Endothelial cell of umbilical vein (primary cell): Measurements from ENCODE around the gene NT5C3A. TPM values are rescaled to one million over a fixed set of nuclear protein-coding genes. Genes with fewer than 3 reads are reported as not detected.

Experiments
- BruUV-seq: library from RNA; stranded (reverse); fragments of 400-500 nt; replicated peaks from 2 replicates; lab custom pipeline; 2021; lab: Mats Ljungman, UMichigan
- CTCF ChIA-PET: fragments of 300-600, 350-600 bp; sonication (Branson Sonifier 250); formaldehyde crosslinking; loops from one replicate; lab custom pipeline; 2021; ENCODE audit warnings: antibody characterized with exemption, inconsistent platforms; lab: Charles Lee
- POLR2A ChIA-PET: fragments of 300-600, 350-600 bp; sonication (Branson Sonifier 250); formaldehyde crosslinking; loops from one replicate; lab custom pipeline; 2021; ENCODE audit warnings: antibody characterized with exemption, inconsistent platforms; lab: Charles Lee
- DNase-seq: peaks from one replicate; pipeline ENCODE4 v3.0.0-alpha.2; 2011; ENCODE audit warnings: low read depth, low spot score
- FAIRE-seq: peaks from 2 replicates; lab custom pipeline; 2011; peaks lifted over from hg19 to GRCh38; lab: Jason Lieb, UNC
- H2AFZ ChIP-seq: 2 replicates; pipeline ENCODE4 v1.6.0; 2012; ENCODE audit warnings: low read depth, low read length, control low read depth, inconsistent platforms
- H3K27ac ChIP-seq: 2 replicates; pipeline ENCODE4 v1.5.1; 2011; ENCODE audit warnings: low read depth, mild to moderate bottlenecking, control low read depth, low read length, moderate library complexity; ENCODE audit not compliant: insufficient read depth
- H3K27me3 ChIP-seq, 2 experiments: 2 replicates each; pipeline versions ENCODE4 v1.6.0 to v1.6.1; 2011; ENCODE audit warnings: low read length in 2 of 2, mixed read lengths in 1 of 2; ENCODE audit not compliant: control insufficient read depth in 2 of 2, insufficient read depth in 2 of 2
- H3K36me3 ChIP-seq, 2 experiments: 2 replicates in 1 of 2; 3 replicates in 1 of 2; pipeline ENCODE4 v1.5.1; 2011; ENCODE audit warnings: low read length in 2 of 2, mild to moderate bottlenecking in 1 of 2, moderate library complexity in 1 of 2; ENCODE audit not compliant: control insufficient read depth in 2 of 2, insufficient read depth in 2 of 2; ENCODE audit errors: extremely low read depth in 1 of 2
- H3K4me1 ChIP-seq: 3 replicates; pipeline ENCODE4 v1.5.1; 2011; ENCODE audit warnings: mild to moderate bottlenecking, low read length; ENCODE audit not compliant: control insufficient read depth, insufficient read depth; ENCODE audit errors: extremely low read depth
- H3K4me2 ChIP-seq: 2 replicates; pipeline ENCODE4 v1.6.1; 2011; ENCODE audit warnings: low read length, control low read depth, mixed read lengths; ENCODE audit not compliant: insufficient read depth
- H3K4me3 ChIP-seq, 3 experiments: fragments of 200-600 bp in 1 of 3; sonication (generic), shearing (Covaris generic) in 1 of 3; replicated peaks in 1 of 3; 2 replicates each; pipeline ENCODE4 v1.5.1; 2011 to 2016; ENCODE audit warnings: control low read depth in 3 of 3, low read length in 3 of 3, mild to moderate bottlenecking in 2 of 3, inconsistent platforms in 1 of 3, low read depth in 1 of 3, moderate library complexity in 1 of 3; ENCODE audit not compliant: insufficient read depth in 1 of 3
- H3K79me2 ChIP-seq: 2 replicates; pipeline ENCODE4 v1.6.0; 2012; ENCODE audit warnings: low read length, inconsistent platforms; ENCODE audit not compliant: control insufficient read depth, insufficient read depth
- H3K9ac ChIP-seq: replicated peaks from 2 replicates; pipeline ENCODE3; 2011; ENCODE audit warnings: low read length, control low read depth; ENCODE audit not compliant: insufficient read depth; ENCODE audit errors: extremely low read depth
- H3K9me1 ChIP-seq: replicated peaks from 3 replicates; pipeline ENCODE4 v1.6.0; 2011; ENCODE audit warnings: mild to moderate bottlenecking, low read length; ENCODE audit not compliant: control insufficient read depth, insufficient read depth; ENCODE audit errors: extremely low read depth
- H3K9me3 ChIP-seq: replicated peaks from 2 replicates; pipeline ENCODE4 v1.5.1; 2012; ENCODE audit warnings: low read length, inconsistent platforms; ENCODE audit not compliant: control insufficient read depth, insufficient read depth
- H4K20me1 ChIP-seq: replicated peaks from 2 replicates; pipeline ENCODE3; 2011; ENCODE audit warnings: mild to moderate bottlenecking, low read length; ENCODE audit not compliant: control insufficient read depth, insufficient read depth; ENCODE audit errors: extremely low read depth
- CTCF ChIP-seq, 2 donors: IDR thresholded peaks; 1 replicate in 1 of 2; 2 replicates in 1 of 2; pipeline ENCODE4 v1.5.1; 2011; ENCODE audit warnings: low read length in 2 of 2, mild to moderate bottlenecking in 2 of 2, moderate library complexity in 2 of 2, control low read depth in 1 of 2, inconsistent platforms in 1 of 2, low read depth in 1 of 2; ENCODE audit not compliant: insufficient read depth in 1 of 2; ENCODE audit errors: extremely low read depth in 1 of 2
- EZH2 ChIP-seq: IDR thresholded peaks from 2 replicates; pipeline ENCODE4 v1.6.1; 2012; ENCODE audit warnings: borderline replicate concordance, low read depth, mild to moderate bottlenecking, moderate library complexity, low read length, inconsistent platforms; ENCODE audit not compliant: severe bottlenecking
- FOS ChIP-seq: IDR thresholded peaks from 2 replicates; pipeline ENCODE4 v1.6.1; 2011; ENCODE audit warnings: mild to moderate bottlenecking, low read length, moderate library complexity, borderline replicate concordance; ENCODE audit not compliant: insufficient read depth
- GATA2 ChIP-seq: IDR thresholded peaks from 2 replicates; pipeline ENCODE4 v1.7.0; 2011; ENCODE audit warnings: low read depth, mild to moderate bottlenecking, moderate library complexity, mixed read lengths, low read length; ENCODE audit not compliant: insufficient read length, insufficient read depth
- JUN ChIP-seq: IDR thresholded peaks from 2 replicates; pipeline ENCODE4 v1.6.1; 2011; ENCODE audit warnings: borderline replicate concordance, low read depth; ENCODE audit not compliant: insufficient read length, insufficient read depth
- MAX ChIP-seq: IDR thresholded peaks from 2 replicates; pipeline ENCODE4 v1.6.1; 2011; ENCODE audit not compliant: insufficient read depth, insufficient read length
- MYC ChIP-seq: IDR thresholded peaks from one replicate; pipeline ENCODE4 v1.6.1; 2011; ENCODE audit warnings: mild to moderate bottlenecking, low read depth, low read length
- POLR2A ChIP-seq: IDR thresholded peaks from 2 replicates; pipeline ENCODE4 v1.6.1; 2012; ENCODE audit warnings: low read depth, mild to moderate bottlenecking, control low read depth, low read length
- POLR2AphosphoS5 ChIP-seq: IDR thresholded peaks from 2 replicates; pipeline ENCODE4 v1.6.1; 2012; ENCODE audit warnings: low read depth, mild to moderate bottlenecking, control low read depth, low read length, moderate library complexity; ENCODE audit not compliant: insufficient read depth
- dilution Hi-C: fragments of 300-500 bp; cut with MboI; formaldehyde crosslinking; loops from one replicate; pipeline ENCODE4 v1.15.0; 2019; ENCODE audit warnings: low sequenced_read_pairs; ENCODE audit not compliant: extremely low pct_ligation_motif_present
- intact Hi-C: fragments of 100-400 bp; cut with micrococcal nuclease; formaldehyde crosslinking; loops from one replicate; pipeline ENCODE4 v1.10.0; 2022
- polyA plus RNA-seq, 4 experiments: library from polyadenylated mRNA; depleted of rRNA in 3 of 4; stranded (reverse) in 3 of 4; unstranded in 1 of 4; fragments of >200 nt; gene quantifications; 2 replicates each; pipeline versions ENCODE4 v1.2.1 to v1.2.3, GENCODE V29; 2011 to 2012; ENCODE audit warnings: missing spikeins in 1 of 4
- total RNA-seq: library from RNA; stranded (reverse); gene quantifications from 2 replicates; pipeline ENCODE4 v1.2.3, GENCODE V29; 2021

The NT5C3A gene
- total and polyA plus RNA-seq, 2 donors (not counting 3 experiments of a cell fraction or from before 2014, with no cell fraction given): 7.1 to 22.6 TPM

- TF ChIP-seq POLR2AphosphoS5: no peak
- TF ChIP-seq POLR2A: no peak
- no peak for TF ChIP-seq EZH2
- TF ChIP-seq MAX: no peak
- no peak for TF ChIP-seq FOS
- TF ChIP-seq CTCF (IDR thresholded peaks at IDR 0.05; ENCODE audit: extremely low read depth in 1 of 2, insufficient read depth in 1 of 2, low read depth in 1 of 2, low read length in 2 of 2): no peak
- TF ChIP-seq JUN: no peak
- TF ChIP-seq GATA2: no peak
- no peak for TF ChIP-seq MYC
- H3K9me3 ChIP-seq: no peaks in the 10 kb centered on the region
- H3K9me1 ChIP-seq: no peaks in the 10 kb centered on the region
- H4K20me1 ChIP-seq: no peaks in the 10 kb centered on the region
- no TSS peak for BruUV-seq
- intact Hi-C loops: no loop called here
- POLR2A ChIA-PET: no interaction called here
- H3K27ac ChIP-seq: no peak overlapping the region
- peaks cover 13 to 17% of the 10 kb centered on the region in 2 experiments for H3K36me3 ChIP-seq
- H2AFZ ChIP-seq: no peak overlapping the region
- FAIRE-seq (no peak), DNase-seq (no peak)
- H3K9ac ChIP-seq: no peak overlapping the region
- dilution Hi-C loops: no loop called here
- CTCF ChIA-PET: interaction anchor here (1.2 kb wide), 1 partner anchor 10 kb away, joined by 4 read pairs; no protein-coding TSS in a partner anchor
- H3K4me2 ChIP-seq: no peak overlapping the region
- peaks cover 36% of the 10 kb centered on the region for H3K79me2 ChIP-seq
- no peaks in the 10 kb centered on the region for H3K4me1 ChIP-seq
- H3K27me3 ChIP-seq: no peaks in the 10 kb centered on the region
- H3K4me3 ChIP-seq: no peak overlapping the region
These were observed 39.3 kb upstream of the NT5C3A start for GRCh38 chr7:33101906-33102305.
